ENCODE measurements around the gene CGB8. TPM values are rescaled to one million over a fixed set of nuclear protein-coding genes. Genes with fewer than 3 reads are reported as not detected.

The CGB8 gene
- total and polyA plus RNA-seq, 12 donors = not detected

DNA sequence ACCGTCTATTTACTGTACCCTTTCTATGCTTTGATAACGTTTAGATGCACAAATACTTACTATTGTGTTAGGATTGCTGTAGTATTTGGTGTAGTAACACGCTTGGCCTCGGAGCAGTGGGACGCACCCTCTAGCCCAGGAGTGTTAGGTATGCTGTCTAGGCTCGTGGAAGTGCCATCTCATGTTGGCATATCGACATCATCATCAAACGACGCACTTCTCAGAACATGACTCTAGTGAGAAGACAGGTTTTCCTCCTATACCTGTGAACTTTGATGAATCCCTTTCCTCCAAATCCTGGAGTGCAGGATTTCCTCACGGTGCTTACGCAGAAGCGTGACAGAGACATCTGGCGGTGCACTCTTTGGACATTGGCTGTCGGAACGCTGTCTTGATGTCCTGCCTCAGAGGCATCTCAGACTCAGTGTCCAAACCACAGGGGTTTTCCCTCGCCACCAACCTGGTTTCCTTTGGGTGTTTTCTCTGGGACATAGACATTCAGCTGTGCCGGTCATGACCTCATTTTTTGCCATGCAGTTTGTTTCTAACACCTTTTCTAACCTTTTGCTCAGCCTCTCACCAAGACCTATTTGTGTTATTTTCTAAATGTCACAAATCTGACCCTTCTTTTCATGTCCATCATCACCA lies 42.6 kb upstream of the CGB8 start:
- Histone ChIP-seq H3K27me3 (no peaks in the 10 kb centered on the region), H3K36me3 (replicated peaks in 1 of 2) (peaks cover 0 to 85% of the 10 kb centered on the region in 2 donors), H3K4me1 (replicated peaks in 1 of 2) (peaks cover 3 to 30% of the 10 kb centered on the region in 2 donors), H3K4me3 (no peak overlapping the region), H3K27ac (no peak overlapping the region), H3K9me3 (replicated peaks in 1 of 3) (no peaks in the 10 kb centered on the region)
- TF ChIP-seq, protein P1, sequence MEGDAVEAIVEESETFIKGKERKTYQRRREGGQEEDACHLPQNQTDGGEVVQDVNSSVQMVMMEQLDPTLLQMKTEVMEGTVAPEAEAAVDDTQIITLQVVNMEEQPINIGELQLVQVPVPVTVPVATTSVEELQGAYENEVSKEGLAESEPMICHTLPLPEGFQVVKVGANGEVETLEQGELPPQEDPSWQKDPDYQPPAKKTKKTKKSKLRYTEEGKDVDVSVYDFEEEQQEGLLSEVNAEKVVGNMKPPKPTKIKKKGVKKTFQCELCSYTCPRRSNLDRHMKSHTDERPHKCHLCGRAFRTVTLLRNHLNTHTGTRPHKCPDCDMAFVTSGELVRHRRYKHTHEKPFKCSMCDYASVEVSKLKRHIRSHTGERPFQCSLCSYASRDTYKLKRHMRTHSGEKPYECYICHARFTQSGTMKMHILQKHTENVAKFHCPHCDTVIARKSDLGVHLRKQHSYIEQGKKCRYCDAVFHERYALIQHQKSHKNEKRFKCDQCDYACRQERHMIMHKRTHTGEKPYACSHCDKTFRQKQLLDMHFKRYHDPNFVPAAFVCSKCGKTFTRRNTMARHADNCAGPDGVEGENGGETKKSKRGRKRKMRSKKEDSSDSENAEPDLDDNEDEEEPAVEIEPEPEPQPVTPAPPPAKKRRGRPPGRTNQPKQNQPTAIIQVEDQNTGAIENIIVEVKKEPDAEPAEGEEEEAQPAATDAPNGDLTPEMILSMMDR (IDR thresholded peaks at IDR 0.05) = no peak
- TF ChIP-seq POLR2A (IDR thresholded peaks at IDR 0.05) = no peak
- no peak for DNase-seq
- intact Hi-C loops (cut with DNase I) = no loop called here
- WGBS, 4 donors = 86 to 91% (median 88%) methylated on average over 17 of the region's 17 CpGs

DNA sequence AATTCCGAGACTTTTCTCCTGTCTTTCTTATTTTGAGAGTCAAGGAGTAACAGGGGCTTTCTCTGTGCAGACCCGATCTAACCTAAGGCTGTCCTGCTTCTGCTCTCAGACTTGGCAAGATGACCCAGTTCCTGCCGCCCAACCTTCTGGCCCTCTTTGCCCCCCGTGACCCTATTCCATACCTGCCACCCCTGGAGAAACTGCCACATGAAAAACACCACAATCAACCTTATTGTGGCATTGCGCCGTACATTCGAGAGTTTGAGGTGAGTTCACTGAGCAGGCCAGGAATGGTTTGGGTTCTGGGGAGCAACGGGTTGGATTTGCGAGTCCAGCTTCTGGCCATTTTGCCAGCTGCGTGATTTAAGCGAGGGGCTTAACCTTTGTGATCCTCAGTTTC lies 37.4 kb upstream of the CGB8 start:
- TF ChIP-seq, protein P1 (IDR thresholded peaks at IDR 0.05) = no peak
- TF ChIP-seq POLR2A (IDR thresholded peaks at IDR 0.05) = no peak
- intact Hi-C loops (cut with DNase I) = no loop called here
- H3K27ac ChIP-seq = peak overlapping the region in 1 of 5 donors; percentile 79
- no peaks in the 10 kb centered on the region for H3K27me3 ChIP-seq
- WGBS, 4 donors = 25 to 39% (median 33%) methylated on average over 7 to 11 of the region's 11 CpGs
- H3K9me3 ChIP-seq (replicated peaks in 1 of 3) = no peaks in the 10 kb centered on the region
- H3K4me3 ChIP-seq = peak overlapping the region in 3 of 4 donors; percentile 68 to 84 (median 74)
- no peak for DNase-seq
- peaks cover 10 to 32% of the 10 kb centered on the region in 2 donors for H3K4me1 ChIP-seq (replicated peaks in 1 of 2)
- H3K36me3 ChIP-seq (replicated peaks in 1 of 2) = peaks cover 0 to 34% of the 10 kb centered on the region in 2 donors

DNA sequence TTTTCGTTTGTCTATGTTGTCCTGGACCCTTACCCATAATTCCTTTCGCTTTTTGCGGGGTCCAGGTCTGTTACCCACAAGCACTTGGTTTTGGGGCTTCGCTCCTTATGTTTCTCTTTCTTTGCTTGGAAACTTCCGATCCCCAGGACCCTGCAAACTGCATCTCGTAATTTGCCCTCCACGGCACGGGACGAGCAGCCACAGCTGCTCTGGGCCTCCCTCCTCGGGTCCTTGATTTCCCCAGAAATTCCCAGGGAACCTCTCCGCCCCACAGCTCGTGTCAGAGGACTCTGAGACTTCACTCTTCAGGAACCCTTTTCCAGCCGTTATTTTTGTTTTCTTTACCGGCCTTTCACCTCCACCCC lies 36.9 kb upstream of the CGB8 start:
- intact Hi-C loops (cut with DNase I) = no loop called here
- 0% methylated on average over 14 of the region's 14 CpGs for WGBS, 4 donors

DNA sequence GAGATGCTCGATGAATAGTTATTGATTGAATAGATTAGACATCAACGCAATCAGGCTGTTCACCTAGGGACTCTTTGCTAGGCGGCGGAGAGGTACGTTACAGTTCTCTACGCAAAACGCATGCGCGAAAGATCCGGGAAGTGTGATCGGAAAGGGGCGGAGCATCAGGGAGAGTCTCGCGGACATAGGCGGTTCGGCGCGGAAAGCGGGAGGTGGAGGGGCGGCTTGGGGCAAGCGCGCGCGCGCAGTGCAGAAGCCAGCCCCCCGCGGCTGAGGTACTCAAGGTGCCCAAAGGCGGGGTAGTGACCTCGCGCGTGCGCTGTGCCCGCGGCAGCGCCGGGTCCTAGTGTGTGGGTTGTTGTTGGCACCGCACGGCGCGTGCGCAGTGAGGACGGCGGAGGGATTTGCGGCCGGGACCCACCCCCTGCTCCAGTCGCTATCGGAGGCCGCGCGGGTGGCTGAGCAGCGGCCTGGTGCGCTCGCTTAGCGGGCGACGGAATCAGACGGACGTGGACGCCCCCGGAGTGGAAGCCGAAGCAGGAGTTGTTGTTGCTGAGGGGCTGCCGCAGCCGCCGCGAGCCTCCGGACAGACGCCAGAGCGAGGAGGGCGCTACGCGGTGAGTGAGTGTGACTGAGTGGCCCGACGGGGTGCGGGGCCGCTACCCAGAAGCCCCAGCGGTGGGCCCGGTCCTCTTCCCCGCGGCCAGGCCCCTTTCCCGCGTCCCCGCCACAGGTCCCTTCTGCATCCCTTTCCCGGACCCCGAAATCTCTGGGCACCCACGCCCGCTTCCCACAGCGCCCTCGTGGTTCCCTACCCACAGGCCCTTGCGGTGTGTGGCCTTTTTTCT lies 36.3 kb upstream of the CGB8 start, which contains the start of gene SNRNP70:
SNRNP70 (plus strand) TSS at position 432 of the 848 bp plus-strand sequence. CDS start 964 bp downstream, outside the sequence.
- Histone ChIP-seq H3K27me3 (no peaks in the 10 kb centered on the region), H3K9me3 (replicated peaks in 1 of 3) (no peaks in the 10 kb centered on the region), H3K4me1 (replicated peaks in 1 of 2) (peaks cover 10 to 32% of the 10 kb centered on the region in 2 donors), H3K27ac (peak within 1 kb of the TSS; percentile 79 to 91 (median 88)), H3K4me3 (peak within 1 kb of the TSS; percentile 68 to 87 (median 79)), H3K36me3 (replicated peaks in 1 of 2) (peaks cover 0 to 24% of the 10 kb centered on the region in 2 donors)
- intact Hi-C loops (cut with DNase I) = no loop called here
- DNase-seq = peak; percentile 99 to 100 (median 100)
- peak; percentile 87 to 89 for TF ChIP-seq POLR2A (IDR thresholded peaks at IDR 0.05)
- TF ChIP-seq, protein P1 (IDR thresholded peaks at IDR 0.05) = peak in 1 of 6 experiments; percentile 15
- WGBS, 4 donors = 0 to 1% (median 1%) methylated on average over 26 to 89 of the region's 89 CpGs

More for the DNA sequence above, 36.9 kb upstream of the CGB8 start:
- H3K27ac ChIP-seq = peak overlapping the region in 4 of 5 donors; percentile 79 to 89 (median 85)
- no peaks in the 10 kb centered on the region for H3K9me3 ChIP-seq (replicated peaks in 1 of 3)
- TF ChIP-seq, protein P1 (IDR thresholded peaks at IDR 0.05) = no peak
- TF ChIP-seq POLR2A (IDR thresholded peaks at IDR 0.05) = no peak
- no peak for DNase-seq
- H3K4me1 ChIP-seq (replicated peaks in 1 of 2) = peaks cover 10 to 32% of the 10 kb centered on the region in 2 donors
- no peaks in the 10 kb centered on the region for H3K27me3 ChIP-seq
- H3K36me3 ChIP-seq (replicated peaks in 1 of 2) = peaks cover 0 to 30% of the 10 kb centered on the region in 2 donors
- H3K4me3 ChIP-seq = peak overlapping the region; percentile 68 to 87 (median 79)

Data from adrenal gland (tissue), 12 donors.